Measurements from ENCODE around the gene SCRG1.

SCRG1 gene

DNA sequence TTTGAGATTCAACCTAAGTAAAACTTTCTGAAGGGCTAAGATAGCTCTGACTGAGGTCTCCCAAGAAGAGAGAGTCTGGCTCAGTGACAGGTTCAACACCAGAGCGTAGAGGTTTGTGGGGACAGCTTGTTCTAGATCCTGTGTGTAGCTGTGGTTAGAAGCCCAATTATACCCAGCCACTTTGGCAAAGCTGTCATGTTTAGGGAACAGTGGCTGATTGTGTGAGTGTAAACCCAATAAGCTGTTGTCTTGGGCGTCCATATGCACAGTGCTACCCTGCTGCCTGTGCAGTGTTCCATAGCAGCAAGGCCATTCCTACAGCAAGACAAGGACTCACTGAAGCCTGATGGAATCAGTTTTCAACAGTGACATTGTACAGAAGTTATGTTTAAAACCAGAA is 11.2 kb upstream of the SCRG1 start:
- DNase-seq, result no peak

DNA sequence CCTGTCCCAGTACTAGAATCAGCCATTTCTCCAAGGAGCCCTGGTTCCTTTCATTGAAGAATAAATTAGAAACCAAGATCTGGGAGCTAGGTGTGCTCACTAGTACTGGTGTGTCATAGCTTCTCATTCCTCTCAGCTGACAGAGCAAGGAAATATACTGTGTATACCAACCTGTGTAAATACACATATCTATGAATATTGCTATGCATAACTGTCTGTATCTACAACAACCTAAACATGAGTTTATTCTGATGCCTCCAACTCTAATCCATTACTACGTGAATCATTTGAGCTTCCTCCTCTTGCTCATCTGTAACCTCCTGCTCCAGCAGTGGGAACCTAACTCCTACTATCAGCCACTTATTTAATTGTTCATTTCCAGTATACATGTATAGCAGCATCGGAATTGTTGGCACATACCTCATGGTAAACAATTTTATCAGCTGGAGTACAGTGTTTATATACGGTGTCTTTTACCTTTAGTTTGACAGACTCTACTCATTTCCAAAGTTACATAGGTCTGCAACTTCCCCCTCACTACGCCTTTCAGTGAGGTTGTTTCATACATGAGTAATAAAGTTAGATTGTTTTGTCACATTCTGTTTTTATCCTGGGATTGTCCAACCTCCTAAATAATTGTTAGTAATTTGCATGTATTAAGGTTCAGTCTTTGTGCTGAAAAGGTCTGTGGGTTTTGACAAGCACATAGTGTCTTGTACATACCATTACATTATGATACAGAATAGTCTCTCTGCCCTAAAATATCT is 7.1 kb upstream of the SCRG1 start:
- no peak for DNase-seq

DNA sequence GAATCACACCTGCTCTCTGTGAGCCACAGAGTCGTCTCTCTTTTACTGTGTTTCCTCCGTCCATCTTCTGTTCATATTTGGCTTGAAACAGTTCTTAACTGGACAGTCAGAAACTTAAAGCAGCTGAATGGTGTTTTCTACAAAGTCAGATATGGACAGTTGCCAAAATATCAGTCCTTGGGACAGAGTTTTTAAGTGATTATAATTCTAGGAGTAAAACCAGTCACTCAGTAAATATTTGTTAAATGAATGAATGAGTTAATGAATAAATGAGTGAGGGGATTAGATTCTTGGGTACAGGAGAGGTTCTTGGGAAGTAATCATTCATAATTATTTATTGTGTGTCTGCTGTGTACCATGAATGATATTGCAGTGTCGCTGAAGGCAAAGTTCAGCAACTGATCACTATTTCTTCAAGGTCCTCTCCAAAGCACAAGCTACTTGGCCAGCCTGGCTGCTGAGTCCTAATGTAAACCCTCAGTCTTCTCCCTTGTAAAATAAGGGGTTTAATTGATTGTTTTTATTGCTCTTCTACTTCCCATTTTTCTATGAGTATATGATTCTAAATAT is 5.5 kb upstream of the SCRG1 start:
- no peak for DNase-seq

DNA sequence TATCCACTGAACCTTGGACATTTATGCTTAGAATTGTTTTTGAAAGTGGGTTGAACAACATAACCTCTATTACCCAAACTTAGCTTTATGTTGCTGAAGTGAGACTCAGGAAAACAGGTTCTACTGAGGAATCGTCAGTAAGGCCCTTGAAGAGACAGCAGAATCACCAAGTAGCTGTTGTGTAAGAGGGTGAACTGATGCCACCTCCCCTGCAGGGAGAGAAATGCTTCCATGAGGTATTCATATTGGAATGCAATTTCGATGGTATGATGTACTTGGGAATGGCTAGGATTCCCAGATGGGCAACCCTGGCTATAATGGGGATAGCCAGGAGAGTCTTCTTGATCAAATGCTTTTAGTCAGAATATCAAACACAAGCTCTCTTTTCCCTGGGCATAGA is 4.1 kb upstream of the SCRG1 start:
- DNase-seq, result no peak

DNA sequence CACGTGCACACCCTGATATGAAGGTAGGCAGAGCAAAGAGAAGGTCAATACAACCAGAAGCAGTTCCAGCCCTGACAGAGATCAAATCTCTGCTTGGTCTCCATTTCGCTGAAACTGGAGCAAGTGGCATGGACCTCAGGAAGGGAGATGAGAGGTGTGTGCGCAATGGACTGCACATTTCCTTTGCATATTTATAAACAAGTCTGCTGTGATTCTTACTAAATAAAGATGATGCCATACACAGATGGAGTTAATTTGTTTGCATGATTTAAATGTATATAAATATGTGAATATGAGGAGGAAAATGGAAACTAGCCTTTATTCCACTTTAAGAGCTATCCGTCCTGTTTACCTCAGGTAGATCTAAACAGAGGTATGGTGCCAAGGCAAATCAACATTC is 2.1 kb upstream of the SCRG1 start:
- DNase-seq, result no peak

DNA sequence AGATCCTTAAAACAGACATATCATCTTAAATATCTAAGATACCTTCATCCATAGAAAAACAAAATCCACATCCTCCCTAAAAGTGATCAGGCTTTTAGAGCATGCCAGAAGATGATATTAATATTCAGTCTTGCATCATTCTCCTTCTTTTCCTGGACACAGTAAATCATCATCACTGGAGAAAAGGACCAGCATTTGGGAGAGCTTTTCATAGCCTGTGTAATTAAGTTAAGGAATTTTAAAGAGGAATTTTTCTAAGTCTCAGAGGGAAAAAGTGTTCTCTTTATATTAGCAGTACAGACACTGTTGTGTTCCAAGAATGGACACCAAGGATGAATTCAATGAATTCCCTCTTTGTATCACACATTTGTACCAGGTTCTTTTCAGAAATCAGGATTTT is 696 bp downstream of the SCRG1 start:
- DNase-seq, result no peak

DNA sequence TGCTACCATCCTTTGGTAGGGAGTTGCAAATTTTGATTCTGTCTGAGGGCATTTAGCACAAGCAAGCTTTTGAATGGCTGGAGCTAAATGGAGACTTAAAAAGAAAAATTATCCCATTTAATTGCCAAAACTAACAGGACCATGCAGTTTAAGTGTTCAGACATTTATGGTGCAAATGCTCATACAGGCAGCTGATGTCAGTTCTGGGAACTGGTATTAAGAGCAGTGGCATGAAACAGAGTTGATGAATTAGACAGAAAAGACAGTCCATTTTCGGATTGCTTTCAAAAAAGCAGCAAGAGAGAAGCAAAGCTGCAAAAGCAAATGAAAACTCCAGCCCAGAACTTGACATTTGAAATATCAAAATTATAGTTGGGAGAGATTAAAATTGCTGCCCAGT is 1.3 kb downstream of the SCRG1 start:
- no peak for DNase-seq

DNA sequence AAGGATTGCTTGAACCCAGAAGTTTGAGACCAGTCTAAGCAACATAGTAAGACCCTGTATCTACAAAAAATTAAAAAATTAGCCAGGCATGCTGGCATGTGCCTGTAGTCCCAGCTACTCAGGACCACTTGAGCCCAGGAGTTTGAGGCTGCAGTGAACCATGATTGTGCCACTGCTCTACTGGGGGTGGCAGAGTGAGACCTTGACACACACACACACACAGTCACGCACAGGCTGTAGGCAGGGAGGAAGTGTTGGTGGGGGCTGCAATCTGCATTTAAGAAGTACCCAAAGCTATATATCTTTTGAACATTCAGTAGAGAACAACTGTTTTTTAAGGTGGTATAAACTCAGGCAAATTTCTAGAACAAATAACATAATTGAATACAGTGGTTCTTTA is 7.2 kb downstream of the SCRG1 start:
- no peak for DNase-seq

DNA sequence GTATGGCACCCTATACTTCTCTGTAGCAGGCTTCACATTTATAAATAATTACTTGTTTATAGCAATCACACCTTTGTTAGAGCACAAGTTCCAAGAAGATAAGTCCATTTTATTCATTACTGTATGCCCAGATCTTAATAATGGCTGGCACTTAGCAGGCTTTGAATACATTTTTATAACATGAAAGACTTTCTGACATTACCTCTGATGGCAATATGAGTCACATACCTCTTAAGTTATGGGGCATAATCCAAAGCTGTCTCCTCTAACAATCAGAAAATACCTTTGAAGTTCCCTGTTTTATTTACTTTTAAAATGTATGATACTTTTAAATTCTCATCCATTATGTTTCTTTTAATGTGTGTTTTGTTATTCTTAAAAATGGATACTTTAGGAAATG is 12.2 kb downstream of the SCRG1 start:
- DNase-seq, result no peak

DNA sequence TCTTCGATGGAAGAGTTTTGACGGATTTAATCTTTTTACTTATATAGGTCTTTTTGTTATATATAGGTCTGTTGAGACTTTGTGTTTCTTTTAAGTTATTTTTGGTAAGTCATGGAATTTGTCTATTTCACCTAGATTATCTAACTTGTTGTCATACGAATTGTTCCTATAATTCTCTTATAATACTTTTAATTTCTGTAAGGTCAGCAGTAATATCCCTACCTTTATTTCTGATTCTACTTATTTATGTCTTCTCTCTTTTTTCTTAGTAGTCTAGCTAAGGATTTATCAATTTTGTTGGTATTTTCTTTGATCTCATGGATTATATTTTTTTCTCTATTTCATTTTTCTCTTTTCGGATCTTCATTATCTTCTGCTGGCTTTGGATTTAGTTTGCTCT is 16.6 kb downstream of the SCRG1 start:
- no peak for DNase-seq

DNA sequence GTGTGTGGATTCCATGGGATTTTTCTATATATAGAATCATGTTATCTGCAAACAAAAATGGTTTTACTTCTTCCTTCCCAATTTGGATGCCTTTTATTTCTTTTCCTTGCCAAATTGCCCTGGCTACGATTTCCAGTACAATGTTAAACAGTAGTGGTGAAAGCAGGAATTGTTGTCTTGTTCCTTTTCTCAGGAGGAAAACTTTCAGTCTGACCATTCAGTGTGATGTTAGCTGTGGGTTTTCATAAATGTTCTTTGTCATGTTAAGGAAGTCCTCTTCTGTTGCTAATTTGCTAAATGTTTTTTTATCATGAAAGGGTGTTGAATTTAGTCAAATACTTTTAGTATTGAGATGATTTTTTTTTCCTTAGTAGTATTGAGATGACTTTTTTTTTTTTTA is 17.3 kb downstream of the SCRG1 start:
- DNase-seq, result no peak

DNA sequence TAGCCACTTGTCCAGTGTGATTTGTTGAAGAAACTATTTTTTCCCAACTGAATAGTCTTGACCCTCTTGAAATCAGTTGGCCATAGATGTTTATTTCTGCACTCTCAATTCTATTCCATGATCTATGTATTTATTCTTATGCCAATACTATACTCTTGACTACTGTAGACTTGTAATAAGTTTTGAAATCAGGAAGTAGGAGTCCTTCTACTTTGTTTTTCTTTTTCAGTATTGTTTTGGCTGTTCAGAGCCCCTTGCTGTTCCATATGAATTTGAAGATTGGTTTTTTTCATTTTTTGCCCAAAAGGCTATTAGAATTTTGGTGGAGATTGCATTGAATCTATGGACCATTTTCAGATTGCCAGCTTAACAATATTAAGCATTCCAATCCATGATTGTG is 17.9 kb downstream of the SCRG1 start:
- no peak for DNase-seq

DNA sequence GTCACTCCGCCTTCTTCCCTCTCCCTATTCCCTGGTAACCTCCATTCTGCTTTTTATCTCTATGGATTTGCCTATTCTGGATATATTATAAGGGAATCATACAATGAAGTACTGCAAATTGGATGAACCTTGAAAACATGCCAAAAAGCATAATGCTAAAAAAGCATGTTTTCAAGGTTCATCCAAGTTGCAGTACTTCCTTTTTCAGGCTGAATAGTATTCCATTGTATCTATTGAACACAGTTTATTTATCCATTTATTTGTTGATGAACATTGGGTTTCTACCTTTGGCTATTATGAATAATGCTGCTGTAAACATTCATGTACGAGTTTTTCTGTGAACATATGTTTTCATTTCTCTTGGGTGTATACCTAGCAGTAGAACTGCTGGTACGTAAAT is 19.0 kb downstream of the SCRG1 start:
- no peak for DNase-seq

DNA sequence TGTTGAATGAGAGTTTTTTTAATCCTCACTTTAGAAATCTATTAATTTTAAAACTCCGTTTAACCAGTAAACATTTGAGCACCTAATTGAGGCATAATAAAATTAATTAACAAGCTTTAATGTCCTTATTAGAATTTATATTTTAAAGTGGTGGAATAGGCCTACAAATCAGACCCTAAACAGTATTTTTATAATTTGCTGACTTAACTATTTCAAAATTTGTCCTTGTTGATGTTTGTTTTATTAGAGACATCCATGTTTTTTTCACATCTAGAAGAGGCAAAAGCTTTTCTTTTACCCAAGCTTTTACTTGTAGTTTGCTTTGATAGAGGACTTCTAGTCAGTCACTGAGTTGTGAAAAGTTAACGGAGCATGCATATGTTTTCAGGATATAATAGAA is 24.3 kb downstream of the SCRG1 start:
- DNase-seq, result no peak

DNA sequence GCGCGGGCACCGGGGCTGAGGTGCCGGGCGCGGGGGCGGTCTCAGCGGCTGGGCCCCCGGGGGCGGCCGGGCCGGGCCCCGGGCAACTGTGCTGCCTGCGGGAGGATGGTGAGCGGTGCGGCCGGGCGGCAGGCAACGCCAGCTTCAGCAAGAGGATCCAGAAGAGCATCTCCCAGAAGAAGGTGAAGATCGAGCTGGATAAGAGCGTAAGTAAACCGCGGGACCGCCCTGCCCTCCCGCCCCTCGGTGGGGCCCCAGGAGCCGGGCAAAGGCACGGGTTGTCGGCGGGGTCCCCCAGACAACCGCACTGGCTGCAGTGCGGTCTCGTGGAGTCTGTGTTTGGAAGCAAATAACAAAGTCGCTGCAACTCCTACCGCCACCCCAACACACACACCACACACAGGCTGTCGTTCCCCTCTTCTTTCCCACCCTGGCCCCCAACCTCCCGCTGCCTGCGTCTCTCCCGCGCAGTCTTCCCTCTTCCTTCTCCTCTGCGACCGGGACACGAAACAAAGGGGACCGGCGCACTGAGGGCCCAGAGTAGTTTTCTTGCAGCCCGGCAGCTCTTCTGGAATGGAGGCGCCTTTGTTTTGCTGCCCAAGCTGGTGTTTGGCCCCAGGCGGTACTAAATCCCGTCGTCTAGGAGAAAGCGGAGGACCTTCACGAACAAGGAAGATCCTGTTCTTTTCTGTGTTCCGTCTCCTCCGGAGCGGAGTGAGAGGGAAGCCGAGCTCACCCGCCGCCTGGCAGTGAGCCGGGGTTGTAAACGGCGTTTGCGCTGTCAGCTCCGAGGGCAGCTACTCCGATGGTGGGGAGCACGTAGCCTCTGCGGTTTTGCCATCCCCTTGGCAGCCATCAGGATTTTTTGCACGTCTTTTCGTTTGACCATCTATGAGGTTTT is 27.4 kb downstream of the SCRG1 start:
- DNase-seq, result peak; percentile 22

DNA sequence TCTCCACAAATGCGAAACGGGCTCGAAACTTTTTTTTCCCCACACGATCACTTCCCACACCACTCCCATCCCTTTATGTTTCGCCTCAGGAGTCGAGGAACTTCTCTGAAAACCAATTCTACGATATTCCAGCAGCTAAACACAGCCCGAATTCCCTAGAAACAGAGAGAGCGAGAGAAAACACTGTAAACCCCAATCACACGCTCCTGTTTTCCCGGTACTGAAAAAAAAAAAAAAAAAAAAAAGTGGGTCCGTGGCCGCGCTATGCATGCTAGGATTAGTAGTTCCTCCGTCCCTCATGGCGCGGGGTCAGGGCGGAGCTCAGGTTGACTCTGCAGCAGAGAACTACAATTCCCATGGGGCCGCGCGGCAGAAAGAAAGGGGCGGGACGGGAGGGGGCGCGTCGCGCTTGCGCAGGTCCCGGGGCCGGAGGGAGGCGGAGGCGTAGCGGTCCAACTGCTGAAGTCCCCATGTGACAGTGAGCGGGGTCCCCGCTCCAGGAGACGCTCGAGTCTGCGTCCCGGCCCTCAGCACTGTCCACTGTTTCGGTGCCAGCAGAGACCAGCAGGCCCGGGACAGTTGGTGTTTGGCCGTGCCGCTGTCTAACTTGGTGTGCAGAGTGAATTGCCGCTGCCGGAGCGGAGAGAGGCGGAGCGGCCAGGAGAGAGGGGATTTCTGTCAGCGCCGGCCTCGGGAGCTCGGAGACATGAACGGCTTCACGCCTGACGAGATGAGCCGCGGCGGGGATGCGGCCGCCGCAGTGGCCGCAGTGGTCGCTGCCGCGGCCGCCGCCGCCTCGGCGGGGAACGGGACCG is 28.2 kb downstream of the SCRG1 start, which contains the start of gene SAP30:
Gene SAP30, plus strand, starts transcription at position 478 of the 815 bp plus-strand sequence. Its CDS starts 229 bp downstream, at position 707.
- DNase-seq, result peak; percentile 97

DNA sequence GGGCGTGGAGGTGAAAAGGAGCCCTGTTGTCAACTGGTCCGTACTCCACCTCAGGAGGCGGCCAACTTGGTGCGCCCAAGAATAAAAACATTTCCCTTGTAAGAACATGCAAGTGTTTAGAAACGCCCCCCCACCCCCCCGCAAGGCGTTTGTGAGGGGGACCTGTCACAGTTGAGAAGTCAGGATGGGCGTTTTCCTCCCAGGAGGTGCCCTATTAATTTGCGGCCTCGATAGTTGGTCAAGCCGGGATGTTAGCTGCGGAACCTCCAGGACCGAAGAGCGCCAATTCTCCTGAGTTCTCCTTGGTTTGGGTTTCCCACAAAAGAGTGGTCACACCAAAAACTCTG is 28.8 kb downstream of the SCRG1 start:
- peak; percentile 75 for DNase-seq

DNA sequence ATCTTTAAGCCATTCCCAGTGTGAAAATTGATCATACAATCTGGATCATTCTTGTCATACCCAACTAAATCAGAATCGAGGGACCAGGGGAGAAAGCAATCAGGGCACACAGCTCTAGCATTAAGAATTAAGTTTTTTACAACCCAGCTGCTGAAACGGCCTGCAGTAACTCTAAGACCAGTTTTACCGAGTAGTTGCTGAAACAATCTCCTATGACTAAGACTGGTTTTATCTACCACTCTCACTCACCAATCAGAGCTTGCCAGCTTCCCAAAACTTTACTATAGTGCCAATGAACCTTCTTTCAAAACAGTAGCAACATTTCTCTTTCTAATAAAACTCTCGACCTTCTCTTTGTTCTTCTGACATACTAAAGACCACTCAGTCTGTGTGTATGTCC is 31.0 kb downstream of the SCRG1 start:
- DNase-seq, result no peak

DNA sequence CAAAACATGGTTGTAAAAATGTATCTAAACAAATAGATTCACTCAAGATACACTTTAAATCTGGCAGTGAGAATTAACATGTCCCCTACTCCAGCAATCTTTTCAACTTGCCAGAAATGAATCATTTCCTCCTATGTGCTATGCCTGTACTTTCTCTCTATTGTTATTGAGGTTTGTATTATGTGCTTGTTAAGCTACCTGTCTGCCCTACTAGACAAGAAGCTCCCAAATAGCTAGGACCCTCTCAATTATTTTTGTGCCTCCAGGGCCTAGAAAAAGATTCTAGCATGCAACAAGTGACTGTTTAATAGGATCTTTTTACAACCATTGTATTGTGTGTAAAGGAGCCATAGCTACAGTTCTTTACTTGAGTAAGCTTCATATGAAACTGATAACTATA is 31.6 kb downstream of the SCRG1 start:
- peak; percentile 27 for DNase-seq

DNA sequence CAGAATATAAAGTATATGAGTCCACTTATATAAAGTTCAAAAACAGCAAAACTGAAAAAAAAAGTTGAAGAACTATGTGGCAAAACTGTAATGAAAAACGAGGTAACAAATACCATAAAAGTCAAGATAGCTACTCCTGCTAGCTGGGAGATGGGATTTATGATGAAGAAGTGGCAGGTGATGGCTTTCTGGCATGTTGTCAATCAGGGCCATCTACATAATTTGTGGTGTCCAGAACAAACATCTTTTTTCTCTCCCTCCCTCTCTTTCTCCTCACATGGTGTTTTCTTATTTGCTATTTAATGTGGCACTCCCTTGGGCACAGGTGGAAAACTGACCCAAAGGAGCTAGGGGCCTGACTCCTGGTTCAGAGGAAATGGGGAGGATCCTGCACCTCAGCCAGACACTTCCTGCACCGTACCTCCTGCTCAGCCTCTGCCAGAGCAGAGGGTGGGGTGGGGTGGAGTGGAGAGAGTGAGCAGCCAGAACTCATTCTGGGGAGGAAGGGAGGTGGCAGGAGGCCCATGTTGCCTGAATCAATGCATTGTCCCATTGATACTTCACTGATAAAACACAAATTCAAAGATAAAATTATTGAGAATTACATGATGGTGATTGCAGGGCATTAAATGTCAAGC is 33.4 kb downstream of the SCRG1 start:
- DNase-seq, result no peak

DNA sequence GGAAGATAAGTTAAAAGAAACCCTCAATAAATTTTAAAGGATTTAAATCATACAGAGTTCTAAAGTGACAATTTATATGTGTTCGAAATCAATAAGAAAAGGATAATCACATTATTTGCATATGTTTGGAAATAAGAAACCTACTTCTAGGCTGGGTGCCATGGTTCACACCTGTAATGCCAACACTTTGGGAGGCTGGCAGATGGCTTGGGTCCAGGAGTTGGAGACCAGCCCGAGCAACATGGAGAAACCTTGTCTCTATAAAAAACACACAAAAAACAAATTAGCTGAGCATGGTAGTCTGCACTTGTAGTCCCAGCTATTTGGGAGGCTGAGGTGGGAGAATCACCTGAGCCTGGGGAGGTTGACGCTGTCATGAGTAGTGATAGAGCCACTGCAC is 36.2 kb downstream of the SCRG1 start:
- no peak for DNase-seq

DNA sequence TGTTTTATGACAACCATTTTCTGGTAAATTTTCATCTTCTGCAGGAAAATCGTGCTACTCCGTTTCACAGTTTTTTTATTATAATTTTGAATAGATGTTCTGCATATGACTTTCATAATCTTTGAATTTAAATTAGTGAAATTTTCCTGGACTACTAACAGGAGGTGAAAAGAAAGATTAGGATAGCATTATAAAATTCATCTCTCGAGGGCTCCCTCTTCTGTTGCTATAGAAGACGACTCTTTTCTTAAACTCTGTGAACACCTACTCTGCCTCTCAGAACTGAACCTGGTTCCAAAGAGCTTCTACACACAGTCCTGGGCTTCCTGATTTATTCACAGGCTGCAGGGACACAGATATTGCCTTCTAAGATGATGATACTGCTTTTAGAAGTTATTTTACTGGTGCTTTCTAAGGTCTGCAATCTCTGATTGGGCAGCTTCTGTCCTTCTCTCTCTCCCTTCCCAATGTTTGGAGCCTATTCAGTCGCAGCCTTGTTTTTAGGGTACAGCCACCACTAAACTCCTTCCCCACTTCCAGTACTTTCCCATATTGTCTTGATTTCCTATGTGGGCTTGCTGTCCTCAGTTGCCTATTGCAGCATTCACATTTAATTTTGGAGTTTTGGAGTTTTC is 38.2 kb downstream of the SCRG1 start:
- no peak for DNase-seq
